NCI-H2196 (cell line): ENCODE results near the gene AOAH.
"Not testable (repeated sequence)": the region's sequence is repeated elsewhere in the genome, so short reads cannot be mapped to it uniquely, and the experiment has no call there.

ENCODE experiments used
- DNase-seq: peaks from one replicate; lab custom pipeline; 2025; ENCODE audit not compliant: unreplicated experiment; lab: John Stamatoyannopoulos, UW

AOAH gene

DNA sequence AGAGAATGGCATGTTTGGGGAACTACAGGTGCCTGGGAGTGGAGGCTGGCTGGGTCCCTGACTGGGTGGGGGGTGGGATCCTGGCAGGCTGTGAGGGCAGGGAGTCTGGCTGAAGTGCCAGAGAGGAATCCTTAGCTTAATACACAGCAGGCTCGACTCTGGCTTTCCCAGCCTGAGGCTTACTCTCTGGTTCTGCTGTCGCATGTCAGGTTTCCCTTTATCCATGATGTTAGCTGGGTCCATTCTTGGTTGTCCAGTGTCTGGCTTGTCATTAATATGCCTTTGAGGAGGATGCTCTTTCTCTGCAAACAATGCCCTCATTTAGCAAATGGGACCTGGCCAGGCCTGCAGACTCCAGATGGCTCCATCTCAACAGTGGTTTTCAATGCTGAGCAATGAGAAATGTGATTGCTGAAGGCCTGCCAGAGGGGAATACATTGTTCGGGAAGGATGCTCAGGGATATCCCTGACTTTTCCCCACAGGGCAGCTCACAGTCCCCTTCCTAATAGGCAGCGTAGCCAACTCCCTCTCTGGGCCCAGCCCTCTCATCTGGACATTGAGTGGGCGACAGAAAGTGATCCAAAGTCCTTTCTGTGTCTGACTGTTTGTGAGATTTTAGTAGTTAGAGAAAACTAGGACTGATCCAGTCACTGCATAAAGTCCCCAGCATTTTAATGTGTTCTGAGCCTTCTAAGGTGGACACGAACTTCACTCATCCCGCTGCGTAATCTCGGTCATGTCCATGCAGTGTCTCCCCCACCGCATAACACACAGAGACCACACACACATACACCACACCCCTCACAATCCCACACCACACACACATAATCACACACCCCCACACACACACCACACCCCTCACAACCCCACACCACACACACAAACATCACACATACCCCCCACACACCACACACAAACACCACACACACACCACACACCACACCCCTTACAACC is 209.7 kb downstream of the AOAH start:
- DNase-seq = no peak

GRCh38 chr7:36513393-36513792 is 210.9 kb downstream of the AOAH start:
- DNase-seq = no peak

- no peak for DNase-seq
These were observed 211.7 kb downstream of the AOAH start for GRCh38 chr7:36512616-36513015.

DNA sequence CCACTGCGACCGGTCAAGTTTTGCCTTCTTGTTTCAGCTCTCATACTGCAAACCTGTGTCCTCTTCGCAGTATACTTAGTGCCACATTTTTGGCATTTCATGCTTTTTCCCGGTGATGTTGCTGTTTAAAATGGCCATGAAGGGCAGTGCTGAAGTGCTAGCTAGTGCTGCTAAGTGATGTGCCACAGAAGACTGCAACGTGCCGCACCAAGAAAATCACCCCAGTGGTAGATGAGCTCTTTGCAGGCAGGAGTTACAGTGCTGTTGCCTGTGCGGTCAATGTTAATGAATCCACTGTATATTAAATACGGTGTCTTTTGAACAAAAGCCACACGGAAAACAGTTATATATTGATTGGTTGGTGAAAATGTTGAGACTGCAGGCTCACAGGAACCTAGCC is 214.3 kb downstream of the AOAH start:
- no peak for DNase-seq

DNA sequence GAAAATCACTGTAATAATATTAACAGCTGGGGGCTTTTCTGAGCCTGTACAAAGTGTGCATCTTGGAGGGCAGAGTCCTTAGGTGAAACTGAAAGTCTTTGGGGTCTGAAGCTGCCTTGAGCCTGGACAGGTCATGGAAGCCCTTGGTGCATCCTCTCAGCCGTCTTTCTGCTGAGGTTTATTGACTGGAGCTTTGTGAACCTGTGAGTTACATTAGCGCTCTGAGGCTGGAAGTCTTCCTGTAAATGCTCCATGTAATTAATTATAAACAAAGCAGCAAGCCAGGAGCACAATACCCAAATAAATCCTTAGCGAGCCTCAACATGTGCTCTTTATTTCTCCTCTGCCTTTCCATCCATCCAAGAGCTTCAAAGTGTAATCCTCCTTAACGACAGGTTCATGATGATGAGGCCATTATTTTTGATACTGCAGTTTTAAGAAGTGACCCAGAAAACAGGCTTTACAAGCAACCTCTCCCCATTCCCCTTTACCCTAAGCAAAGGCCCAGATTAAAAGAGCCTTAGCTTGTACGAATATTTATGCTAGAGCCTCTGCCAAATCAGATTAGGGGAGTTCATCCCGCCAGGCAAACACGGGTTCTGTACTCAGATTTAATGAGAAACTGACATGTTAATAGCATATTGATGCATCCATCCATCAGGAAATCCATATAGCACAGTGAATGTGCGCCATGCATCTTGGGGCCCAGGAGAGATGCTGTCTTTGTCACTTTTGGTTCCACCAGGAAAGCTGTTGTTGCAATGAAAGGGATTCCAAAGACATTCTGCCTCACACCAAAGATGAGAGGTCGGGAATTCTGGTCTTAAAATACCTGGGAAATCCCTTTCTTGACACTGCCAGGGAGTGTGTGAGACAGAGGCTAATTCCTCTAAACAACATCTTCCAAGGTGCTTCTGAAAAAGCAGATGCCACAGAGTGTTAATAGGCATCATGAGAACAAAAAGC is 216.5 kb downstream of the AOAH start:
- DNase-seq = no peak

DNA sequence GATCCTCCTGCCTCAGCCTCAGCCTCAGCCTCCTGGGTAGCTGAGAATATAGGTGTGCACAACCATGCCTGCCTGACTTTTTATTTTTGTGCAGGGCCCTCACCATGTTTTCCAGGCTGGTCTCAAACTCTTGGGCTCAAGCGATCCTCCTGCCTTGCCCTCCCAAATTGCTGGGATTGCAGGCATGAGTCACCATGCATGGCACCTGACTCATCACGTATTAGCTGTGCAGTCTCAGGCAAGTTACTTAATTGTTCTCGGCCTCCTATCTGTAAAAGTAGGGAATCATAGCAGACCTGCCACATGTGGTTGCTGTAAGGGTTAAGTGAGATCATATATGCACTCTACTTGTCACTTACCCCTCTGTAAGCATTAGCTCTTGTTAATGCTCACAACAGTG is 217.5 kb downstream of the AOAH start:
- DNase-seq = no peak

DNA sequence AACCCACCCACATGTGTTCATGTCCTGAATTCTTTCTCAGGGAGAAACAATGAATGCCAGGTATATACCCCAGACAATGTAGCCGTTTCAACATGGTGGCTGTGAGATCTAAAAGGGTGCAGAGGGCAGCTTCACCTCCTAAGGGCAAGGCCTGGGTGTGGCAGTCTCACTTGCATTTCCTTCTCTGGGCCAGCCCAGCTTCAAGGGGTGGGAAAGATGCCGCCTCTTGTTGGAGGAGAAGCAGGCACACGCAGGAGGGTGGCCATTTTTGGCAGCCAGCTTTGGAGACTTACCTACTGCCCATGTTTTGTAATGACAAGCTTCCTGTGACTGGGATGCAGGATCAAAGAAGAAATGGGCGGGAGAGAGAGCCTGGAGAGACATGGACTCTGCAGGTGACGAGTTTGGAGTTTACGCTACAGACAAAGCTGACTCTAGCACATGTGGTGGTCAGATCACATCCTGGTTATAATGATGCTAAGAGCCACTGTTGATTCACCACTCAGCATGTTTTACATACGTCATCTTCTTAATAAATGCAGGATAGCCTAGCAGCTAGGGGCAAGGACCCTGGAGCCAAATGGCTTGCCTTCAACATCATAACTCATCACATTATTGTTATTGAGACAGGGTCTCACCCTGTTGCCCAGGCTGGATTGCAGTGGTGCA is 218.0 kb downstream of the AOAH start:
- DNase-seq = no peak

- DNase-seq = not testable (repeated sequence)
These were observed 219.7 kb downstream of the AOAH start for GRCh38 chr7:36504617-36505016.

DNA sequence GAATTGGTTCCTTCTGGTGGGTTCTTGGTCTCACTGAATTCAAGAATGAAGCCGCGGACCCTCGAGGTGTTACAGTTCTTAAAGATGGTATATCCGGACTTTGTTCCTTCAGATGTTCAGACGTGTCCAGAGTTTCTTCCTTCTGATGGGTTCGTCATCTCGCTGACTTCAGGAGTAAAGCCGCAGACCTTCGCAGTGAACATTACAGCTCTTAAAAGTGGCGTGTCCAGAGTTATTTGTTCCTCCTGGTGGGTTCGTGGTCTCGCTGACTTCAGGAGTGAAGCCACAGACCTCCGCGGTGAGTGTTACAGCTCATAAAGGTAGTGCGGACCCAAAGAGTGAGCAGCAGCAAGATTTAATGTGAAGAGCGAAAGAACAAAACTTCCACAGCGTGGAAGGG is 220.1 kb downstream of the AOAH start:
- DNase-seq = not testable (repeated sequence)

DNA sequence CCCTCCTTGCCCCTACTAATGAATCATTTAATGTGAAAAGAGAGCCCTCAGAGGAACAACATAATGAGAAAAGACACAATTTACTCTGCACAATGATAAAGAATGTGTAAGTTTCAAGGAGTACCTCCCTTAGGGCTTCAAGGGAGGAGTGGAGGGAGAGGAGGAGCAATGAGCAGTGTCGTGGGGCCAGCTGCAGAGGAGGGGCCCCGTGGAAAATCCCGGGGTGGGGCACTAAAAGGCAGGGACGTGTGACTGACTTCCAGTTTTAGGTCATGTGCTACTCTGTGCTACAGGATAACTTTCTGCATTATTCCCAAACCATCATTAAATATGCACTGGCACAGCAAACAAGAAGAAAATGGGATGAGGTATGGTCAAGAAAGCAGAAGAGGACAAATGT is 226.5 kb downstream of the AOAH start:
- no peak for DNase-seq

- not testable (repeated sequence) for DNase-seq
These were observed 227.1 kb downstream of the AOAH start for GRCh38 chr7:36497176-36497575.

DNA sequence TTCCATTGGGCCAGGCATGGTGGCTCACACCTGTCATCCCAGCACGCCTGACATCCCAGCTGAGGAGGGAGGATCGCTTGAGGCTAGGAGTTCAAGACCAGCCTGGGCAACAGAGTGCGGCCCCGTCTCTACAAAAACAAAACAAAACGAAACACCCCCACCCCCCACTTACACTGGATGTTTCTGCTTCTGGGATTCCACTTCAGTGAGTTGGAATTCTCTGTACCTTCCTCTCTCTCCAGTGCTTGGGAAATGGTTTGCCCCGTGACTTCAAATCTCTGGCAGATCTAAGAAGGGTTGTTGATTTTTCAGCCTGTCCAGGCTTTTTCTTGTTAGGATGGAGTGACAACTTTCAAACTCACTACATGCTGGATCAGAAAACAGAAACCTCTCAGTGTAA is 227.7 kb downstream of the AOAH start:
- DNase-seq = no peak

GRCh38 chr7:36491317-36491716 is 233.0 kb downstream of the AOAH start:
- DNase-seq = no peak

GRCh38 chr7:36490419-36490830 is 233.9 kb downstream of the AOAH start:
- no peak for DNase-seq

GRCh38 chr7:36488672-36489071 is 235.6 kb downstream of the AOAH start:
- DNase-seq = not testable (repeated sequence)

DNA sequence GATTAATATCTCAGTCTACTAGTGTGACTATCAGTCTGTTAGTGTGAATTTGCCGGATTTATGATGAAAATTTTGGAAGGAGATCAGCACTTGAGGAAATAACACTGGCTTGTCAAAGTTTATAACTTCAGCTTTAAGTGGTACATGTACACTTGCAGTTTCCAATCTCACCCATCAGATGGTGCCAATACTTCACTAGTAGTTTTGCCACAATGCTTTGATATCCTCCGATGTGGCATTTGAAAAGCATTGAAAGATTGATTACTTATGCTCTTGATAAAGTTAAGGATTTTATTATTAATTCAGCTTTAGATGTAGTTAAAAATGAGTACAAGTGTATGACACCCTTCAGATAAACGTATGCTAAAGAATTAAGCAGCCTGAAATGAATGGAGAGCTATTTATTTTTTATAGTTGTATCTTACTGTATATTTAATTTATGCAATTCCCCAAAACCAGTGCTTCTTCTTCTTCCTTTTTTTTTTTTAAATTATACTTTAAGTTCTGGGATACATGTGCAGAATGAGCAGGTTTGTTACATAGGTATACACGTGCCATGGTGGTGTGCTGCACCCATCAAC is 236.4 kb downstream of the AOAH start:
- peak; percentile 36 for DNase-seq

- no peak for DNase-seq
These were observed 238.0 kb downstream of the AOAH start for GRCh38 chr7:36486336-36486735.

DNA sequence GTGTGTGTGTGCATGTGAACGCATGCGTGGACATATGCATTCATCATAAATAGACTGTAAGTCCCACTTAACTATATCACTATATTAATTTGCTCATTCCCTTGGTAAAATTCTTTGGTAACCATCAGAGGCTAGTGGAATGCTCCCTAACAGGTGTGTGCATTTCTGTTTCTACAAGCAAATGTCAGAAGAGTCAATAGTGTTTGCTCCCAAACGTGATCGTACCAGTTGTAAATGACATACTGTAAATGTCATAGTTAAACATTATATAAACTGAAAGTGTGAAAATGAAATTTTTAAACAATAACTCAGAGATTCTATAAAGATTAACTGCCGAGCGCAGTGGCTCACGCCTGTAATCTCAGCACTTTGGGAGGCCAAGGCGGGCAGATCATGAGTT is 240.0 kb downstream of the AOAH start:
- no peak for DNase-seq

DNA sequence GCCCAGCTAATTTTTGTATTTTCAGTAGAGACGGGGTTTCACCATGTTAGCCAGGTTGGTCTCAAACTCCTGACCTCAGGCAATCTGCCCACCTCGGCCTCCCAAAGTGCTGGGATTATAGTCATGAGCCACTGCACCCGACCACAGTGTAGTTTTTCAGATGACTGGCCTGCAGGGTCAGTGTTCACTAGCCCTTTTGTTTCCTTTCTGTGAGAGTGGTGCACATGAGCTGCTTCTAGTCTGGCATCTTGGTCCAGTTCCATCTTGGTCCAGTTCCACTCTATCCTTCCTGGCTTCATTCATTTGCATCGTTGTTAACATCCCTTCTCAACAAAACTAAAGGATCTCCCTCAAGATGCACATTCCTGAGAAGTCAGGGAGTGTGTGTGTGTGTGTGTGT is 240.4 kb downstream of the AOAH start:
- DNase-seq = not testable (repeated sequence)

GRCh38 chr7:36478745-36479144 is 245.5 kb downstream of the AOAH start:
- DNase-seq = no peak

GRCh38 chr7:36475381-36475780 is 248.9 kb downstream of the AOAH start:
- DNase-seq = no peak
